ENCODE results near the gene ZNF638. TPM values are rescaled to one million over a fixed set of nuclear protein-coding genes. Genes with fewer than 3 reads are reported as not detected.
A peak's percentile ranks its signal among the peaks of the same experiment; 100 is the strongest.

ZNF638 gene
- total RNA-seq, 1 experiment from 2014 or later: 109 TPM

DNA sequence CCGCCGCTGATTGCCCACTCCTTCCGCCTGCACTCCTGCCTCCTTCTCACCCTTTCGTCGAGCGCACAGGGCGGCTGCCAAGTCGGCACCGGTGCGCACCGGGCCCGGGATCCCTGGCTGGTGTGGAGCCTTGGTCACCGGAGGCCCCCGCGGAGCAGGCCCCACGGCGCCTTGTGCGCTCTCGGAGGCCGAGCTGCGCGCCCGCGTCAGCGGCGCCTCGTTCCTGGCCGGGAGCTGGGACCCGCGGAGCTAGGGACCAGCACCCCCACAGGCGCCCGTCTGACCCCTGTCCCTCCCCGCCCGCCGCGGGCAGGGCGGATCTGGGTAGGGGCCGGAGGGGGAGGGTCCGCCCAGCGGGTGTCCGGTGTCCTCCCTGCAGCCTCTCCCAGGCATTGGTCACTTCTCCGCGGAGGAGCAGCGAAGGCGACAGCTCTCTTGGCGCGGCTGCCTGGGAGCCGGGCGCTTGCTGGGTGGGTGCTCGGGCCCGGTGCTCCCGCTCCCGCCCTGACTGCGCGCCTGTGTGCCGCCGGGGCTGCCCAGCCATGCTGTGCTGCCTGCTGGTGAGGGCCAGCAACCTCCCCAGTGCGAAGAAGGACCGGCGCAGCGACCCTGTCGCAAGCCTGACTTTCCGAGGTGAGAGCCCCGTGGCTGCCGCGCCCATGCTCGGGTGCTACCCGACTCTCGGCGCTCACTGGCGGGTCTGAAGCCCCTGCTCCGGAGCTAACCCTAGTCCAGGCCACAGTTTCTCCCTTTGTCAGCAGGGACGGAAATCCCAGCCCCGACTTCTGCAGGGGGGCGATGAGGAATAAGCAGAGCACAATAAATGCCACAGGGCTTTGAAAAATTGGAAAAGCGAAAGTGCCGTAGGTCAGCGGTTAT is 135.0 kb downstream of the ZNF638 start (continued):
- TF ChIP-seq ZNF232 (CRISPR knock-in tag; IDR thresholded peaks at IDR 0.05) (no peak), HMGA2 (CRISPR knock-in tag; IDR thresholded peaks at IDR 0.05) (no peak), ZNF423 (CRISPR knock-in tag; IDR thresholded peaks at IDR 0.05) (peak; percentile 23), CBFB (CRISPR knock-in tag; IDR thresholded peaks at IDR 0.05; ENCODE audit: low read depth) (no peak)
- TF ChIP-seq, protein P1, sequence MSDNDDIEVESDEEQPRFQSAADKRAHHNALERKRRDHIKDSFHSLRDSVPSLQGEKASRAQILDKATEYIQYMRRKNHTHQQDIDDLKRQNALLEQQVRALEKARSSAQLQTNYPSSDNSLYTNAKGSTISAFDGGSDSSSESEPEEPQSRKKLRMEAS (CRISPR knock-in tag; IDR thresholded peaks at IDR 0.05): no peak

DNA sequence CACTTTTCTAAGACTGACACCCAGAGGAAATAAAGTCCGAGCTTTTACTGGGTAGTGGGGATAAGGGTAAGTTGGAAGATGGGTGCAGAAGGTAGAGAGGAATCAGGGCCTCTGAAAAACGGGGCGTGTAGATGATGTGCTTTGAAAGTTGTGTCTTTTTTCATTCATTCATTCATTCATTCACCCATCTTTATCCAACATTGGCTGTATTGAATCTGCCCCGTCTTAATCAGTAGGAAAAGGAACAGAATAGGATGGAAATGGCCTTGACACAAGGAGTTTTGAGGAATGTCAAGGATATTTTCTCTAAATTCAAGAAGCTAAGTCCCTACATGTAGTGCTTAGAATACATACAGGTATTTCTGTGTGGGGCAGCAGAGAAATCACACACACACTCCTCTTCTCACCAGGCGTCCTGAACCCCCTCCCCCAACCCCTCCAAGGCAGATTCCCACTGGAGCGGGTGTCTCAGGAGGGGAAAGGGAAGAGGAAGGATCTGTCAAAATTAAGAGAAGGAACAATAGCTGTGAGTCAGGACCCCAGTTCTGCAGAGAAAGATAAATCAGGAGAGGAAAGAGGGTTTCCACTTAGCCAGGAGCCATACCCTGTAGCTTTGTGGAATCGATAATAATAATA is 135.7 kb downstream of the ZNF638 start:
- ChIA-PET POLR2A (no interaction called here), CTCF (interaction anchor here (0.6 to 10.8 kb wide), 9 partner anchors 14 to 313 kb away, joined by 3 to 108 read pairs (median 6); partner anchors contain the start of genes DYSF and ZNF638)
- no peaks in the 10 kb centered on the region for H3K9me3 Mint-ChIP-seq

More for the DNA sequence above, 135.7 kb downstream of the ZNF638 start:
- peaks cover 15% of the 10 kb centered on the region for H3K4me1 Mint-ChIP-seq
- H3K4me3 Mint-ChIP-seq: peak overlapping the region; percentile 72
- H3K36me3 Mint-ChIP-seq: no peaks in the 10 kb centered on the region
- DNase-seq (ENCODE audit: low spot score) (no peak), ATAC-seq (no peak)
- no peak overlapping the region for H3K27ac Mint-ChIP-seq
- TF ChIP-seq ZNF317 (CRISPR knock-in tag; IDR thresholded peaks at IDR 0.05; ENCODE audit: borderline replicate concordance, low read depth) (no peak), EMX1 (CRISPR knock-in tag; IDR thresholded peaks at IDR 0.05) (no peak), ZNF138 (CRISPR knock-in tag; conservative IDR thresholded peaks at IDR 0.05) (no peak), KAT7 (CRISPR knock-in tag; IDR thresholded peaks at IDR 0.05; ENCODE audit: borderline replicate concordance) (no peak), FOXJ3 (CRISPR knock-in tag; IDR thresholded peaks at IDR 0.05; ENCODE audit: borderline replicate concordance) (no peak), ZNF232 (CRISPR knock-in tag; IDR thresholded peaks at IDR 0.05) (no peak), SP1 (CRISPR knock-in tag; conservative IDR thresholded peaks at IDR 0.05) (no peak), ZNF219 (CRISPR knock-in tag; IDR thresholded peaks at IDR 0.05; ENCODE audit: borderline replicate concordance) (no peak), TCF7 (CRISPR knock-in tag; IDR thresholded peaks at IDR 0.05; ENCODE audit: low read depth) (no peak), MYBL2 (CRISPR knock-in tag; IDR thresholded peaks at IDR 0.05) (no peak), IRF2 (CRISPR knock-in tag; IDR thresholded peaks at IDR 0.05; ENCODE audit: borderline replicate concordance, low read depth) (no peak), SOX15 (CRISPR knock-in tag; IDR thresholded peaks at IDR 0.05) (no peak), NR3C1 (CRISPR knock-in tag; conservative IDR thresholded peaks at IDR 0.05; ENCODE audit: low read depth) (no peak), PRRX2 (CRISPR knock-in tag; IDR thresholded peaks at IDR 0.05) (no peak)
- TF ChIP-seq, protein P2, sequence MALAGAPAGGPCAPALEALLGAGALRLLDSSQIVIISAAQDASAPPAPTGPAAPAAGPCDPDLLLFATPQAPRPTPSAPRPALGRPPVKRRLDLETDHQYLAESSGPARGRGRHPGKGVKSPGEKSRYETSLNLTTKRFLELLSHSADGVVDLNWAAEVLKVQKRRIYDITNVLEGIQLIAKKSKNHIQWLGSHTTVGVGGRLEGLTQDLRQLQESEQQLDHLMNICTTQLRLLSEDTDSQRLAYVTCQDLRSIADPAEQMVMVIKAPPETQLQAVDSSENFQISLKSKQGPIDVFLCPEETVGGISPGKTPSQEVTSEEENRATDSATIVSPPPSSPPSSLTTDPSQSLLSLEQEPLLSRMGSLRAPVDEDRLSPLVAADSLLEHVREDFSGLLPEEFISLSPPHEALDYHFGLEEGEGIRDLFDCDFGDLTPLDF (CRISPR knock-in tag; IDR thresholded peaks at IDR 0.05): no peak
- TF ChIP-seq, protein P3, sequence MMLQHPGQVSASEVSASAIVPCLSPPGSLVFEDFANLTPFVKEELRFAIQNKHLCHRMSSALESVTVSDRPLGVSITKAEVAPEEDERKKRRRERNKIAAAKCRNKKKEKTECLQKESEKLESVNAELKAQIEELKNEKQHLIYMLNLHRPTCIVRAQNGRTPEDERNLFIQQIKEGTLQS (CRISPR knock-in tag; conservative IDR thresholded peaks at IDR 0.05): no peak
- TF ChIP-seq, protein P4, sequence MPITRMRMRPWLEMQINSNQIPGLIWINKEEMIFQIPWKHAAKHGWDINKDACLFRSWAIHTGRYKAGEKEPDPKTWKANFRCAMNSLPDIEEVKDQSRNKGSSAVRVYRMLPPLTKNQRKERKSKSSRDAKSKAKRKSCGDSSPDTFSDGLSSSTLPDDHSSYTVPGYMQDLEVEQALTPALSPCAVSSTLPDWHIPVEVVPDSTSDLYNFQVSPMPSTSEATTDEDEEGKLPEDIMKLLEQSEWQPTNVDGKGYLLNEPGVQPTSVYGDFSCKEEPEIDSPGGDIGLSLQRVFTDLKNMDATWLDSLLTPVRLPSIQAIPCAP (CRISPR knock-in tag; IDR thresholded peaks at IDR 0.05): no peak
- TF ChIP-seq, protein P5, sequence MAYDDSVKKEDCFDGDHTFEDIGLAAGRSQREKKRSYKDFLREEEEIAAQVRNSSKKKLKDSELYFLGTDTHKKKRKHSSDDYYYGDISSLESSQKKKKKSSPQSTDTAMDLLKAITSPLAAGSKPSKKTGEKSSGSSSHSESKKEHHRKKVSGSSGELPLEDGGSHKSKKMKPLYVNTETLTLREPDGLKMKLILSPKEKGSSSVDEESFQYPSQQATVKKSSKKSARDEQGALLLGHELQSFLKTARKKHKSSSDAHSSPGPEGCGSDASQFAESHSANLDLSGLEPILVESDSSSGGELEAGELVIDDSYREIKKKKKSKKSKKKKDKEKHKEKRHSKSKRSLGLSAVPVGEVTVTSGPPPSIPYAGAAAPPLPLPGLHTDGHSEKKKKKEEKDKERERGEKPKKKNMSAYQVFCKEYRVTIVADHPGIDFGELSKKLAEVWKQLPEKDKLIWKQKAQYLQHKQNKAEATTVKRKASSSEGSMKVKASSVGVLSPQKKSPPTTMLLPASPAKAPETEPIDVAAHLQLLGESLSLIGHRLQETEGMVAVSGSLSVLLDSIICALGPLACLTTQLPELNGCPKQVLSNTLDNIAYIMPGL (CRISPR knock-in tag; IDR thresholded peaks at IDR 0.05): no peak
- TF ChIP-seq, protein P6, sequence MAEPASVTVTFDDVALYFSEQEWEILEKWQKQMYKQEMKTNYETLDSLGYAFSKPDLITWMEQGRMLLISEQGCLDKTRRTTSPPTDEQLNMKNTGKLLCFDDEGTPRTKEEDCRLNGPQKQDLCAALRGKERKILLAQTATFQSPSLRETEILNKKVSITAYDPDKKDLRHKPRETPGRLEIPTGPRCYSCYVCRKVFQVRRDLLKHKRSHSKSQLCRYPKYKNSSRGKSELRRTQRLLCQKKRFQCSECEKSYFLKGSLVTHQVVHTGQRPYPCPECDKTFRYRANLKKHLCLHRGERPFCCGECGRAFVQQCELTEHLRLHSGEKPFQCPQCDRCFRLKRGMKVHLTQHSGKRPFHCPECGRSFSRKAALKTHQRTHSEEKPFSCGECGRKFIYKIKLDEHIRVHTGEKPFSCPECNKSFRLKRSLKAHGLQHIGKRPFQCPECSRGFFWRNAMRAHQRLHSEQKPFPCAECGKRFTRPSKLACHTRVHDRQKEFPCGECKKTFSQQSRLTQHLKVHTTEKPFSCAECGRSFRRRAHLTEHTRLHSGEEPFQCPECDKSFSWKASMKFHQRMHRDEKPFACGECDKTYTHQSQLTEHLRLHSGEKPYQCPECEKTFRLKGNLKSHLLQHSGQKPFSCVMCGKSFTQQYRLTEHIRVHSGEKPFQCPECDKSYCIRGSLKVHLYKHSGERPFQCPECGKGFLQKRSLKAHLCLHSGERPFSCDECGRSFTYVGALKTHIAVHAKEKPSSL (CRISPR knock-in tag; conservative IDR thresholded peaks at IDR 0.05): no peak
- TF ChIP-seq, protein P7, sequence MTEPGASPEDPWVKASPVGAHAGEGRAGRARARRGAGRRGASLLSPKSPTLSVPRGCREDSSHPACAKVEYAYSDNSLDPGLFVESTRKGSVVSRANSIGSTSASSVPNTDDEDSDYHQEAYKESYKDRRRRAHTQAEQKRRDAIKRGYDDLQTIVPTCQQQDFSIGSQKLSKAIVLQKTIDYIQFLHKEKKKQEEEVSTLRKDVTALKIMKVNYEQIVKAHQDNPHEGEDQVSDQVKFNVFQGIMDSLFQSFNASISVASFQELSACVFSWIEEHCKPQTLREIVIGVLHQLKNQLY (CRISPR knock-in tag; IDR thresholded peaks at IDR 0.05): no peak
- peaks cover 29% of the 10 kb centered on the region for H3K27me3 Mint-ChIP-seq (ENCODE audit: low read depth)
